CD14-positive monocyte (primary cell): ENCODE data around the gene SMAD1. TPM values are rescaled to one million over a fixed set of nuclear protein-coding genes. Genes with fewer than 3 reads are reported as not detected.

ENCODE experiments used
- DNase-seq, 3 donors: peaks; one replicate each; pipeline ENCODE4 v3.0.0-alpha.2; 2011 to 2022
- H2AFZ ChIP-seq: 2 replicates; pipeline ENCODE4 v1.6.0; 2012; ENCODE audit warnings: mild to moderate bottlenecking, low read depth, low read length, inconsistent platforms; ENCODE audit not compliant: insufficient read depth, poor library complexity, severe bottlenecking
- H3K27ac ChIP-seq, 2 donors: 1 replicate in 1 of 2; 2 replicates in 1 of 2; pipeline ENCODE4 v1.5.1; 2012 to 2013; ENCODE audit warnings: low read length in 2 of 2, control low read depth in 1 of 2, inconsistent platforms in 1 of 2, low read depth in 1 of 2, mild to moderate bottlenecking in 1 of 2
- H3K27me3 ChIP-seq, 2 donors: one replicate each; pipeline versions ENCODE4 v1.6.0 to v1.6.1; 2011 to 2013; ENCODE audit warnings: low read length in 2 of 2; ENCODE audit not compliant: control insufficient read depth in 2 of 2, insufficient read depth in 2 of 2
- H3K36me3 ChIP-seq, 2 donors: replicated peaks in 1 of 2; 1 replicate in 1 of 2; 2 replicates in 1 of 2; pipeline versions ENCODE4 v1.5.1 to v1.6.1; 2012 to 2013; ENCODE audit warnings: low read length in 2 of 2, control low read depth in 1 of 2, inconsistent platforms in 1 of 2, mild to moderate bottlenecking in 1 of 2; ENCODE audit not compliant: insufficient read depth in 2 of 2, control insufficient read depth in 1 of 2
- H3K4me1 ChIP-seq, 2 donors: 1 replicate in 1 of 2; 2 replicates in 1 of 2; pipeline versions ENCODE4 v1.5.1 to v1.6.1; 2012 to 2013; ENCODE audit warnings: low read length in 2 of 2, control low read depth in 1 of 2, inconsistent platforms in 1 of 2, mild to moderate bottlenecking in 1 of 2, moderate library complexity in 1 of 2; ENCODE audit not compliant: insufficient read depth in 2 of 2, control insufficient read depth in 1 of 2
- H3K4me2 ChIP-seq: replicated peaks from 2 replicates; pipeline ENCODE3; 2012; ENCODE audit warnings: low read length, moderate library complexity, mild to moderate bottlenecking; ENCODE audit not compliant: poor library complexity, severe bottlenecking; ENCODE audit errors: extremely low read depth
- H3K4me3 ChIP-seq, 3 experiments: fragments of 200-600 bp in 1 of 3; sonication (generic) in 1 of 3; replicated peaks in 1 of 3; 1 replicate in 2 of 3; 2 replicates in 1 of 3; pipeline ENCODE4 v1.5.1; 2011 to 2013; ENCODE audit warnings: low read length in 3 of 3, mild to moderate bottlenecking in 3 of 3, control low read depth in 2 of 3, low read depth in 2 of 3, inconsistent platforms in 1 of 3, moderate library complexity in 1 of 3
- H3K79me2 ChIP-seq: 2 replicates; pipeline ENCODE4 v1.6.0; 2012; ENCODE audit warnings: mild to moderate bottlenecking, control low read depth, inconsistent platforms, low read length, moderate library complexity; ENCODE audit not compliant: insufficient read depth
- H3K9ac ChIP-seq: 2 replicates; pipeline ENCODE4 v1.6.0; 2017; ENCODE audit warnings: low read length, mild to moderate bottlenecking; ENCODE audit not compliant: insufficient read depth, poor library complexity, severe bottlenecking
- H3K9me3 ChIP-seq, 2 donors: replicated peaks in 1 of 2; 1 replicate in 1 of 2; 2 replicates in 1 of 2; pipeline versions ENCODE4 v1.5.1 to v1.6.1; 2012 to 2013; ENCODE audit warnings: low read length in 2 of 2, control low read depth in 1 of 2; ENCODE audit not compliant: control insufficient read depth in 1 of 2, insufficient read depth in 1 of 2
- H4K20me1 ChIP-seq: 2 replicates; pipeline ENCODE4 v1.6.0; 2012; ENCODE audit warnings: mild to moderate bottlenecking, low read length, control low read depth, moderate library complexity; ENCODE audit not compliant: insufficient read depth
- H3K27ac Mint-ChIP-seq, 7 donors: one replicate each; pipeline ENCODE4 v1.8.0; 2020; ENCODE audit warnings: mild to moderate bottlenecking in 7 of 7, mixed read lengths in 7 of 7, moderate library complexity in 6 of 7, inconsistent platforms in 2 of 7
- H3K27me3 Mint-ChIP-seq, 3 donors: one replicate each; pipeline ENCODE4 v1.8.0; 2021 to 2022; ENCODE audit warnings: low read depth in 3 of 3, mild to moderate bottlenecking in 3 of 3, mixed read lengths in 3 of 3, moderate library complexity in 3 of 3, inconsistent platforms in 1 of 3
- H3K36me3 Mint-ChIP-seq, 2 donors: one replicate each; pipeline ENCODE4 v1.8.0; 2020; ENCODE audit warnings: mixed read lengths in 2 of 2, inconsistent platforms in 1 of 2, mild to moderate bottlenecking in 1 of 2
- H3K4me1 Mint-ChIP-seq: one replicate; pipeline ENCODE4 v1.8.0; 2020; ENCODE audit warnings: mild to moderate bottlenecking, mixed read lengths
- H3K4me3 Mint-ChIP-seq, 2 donors: one replicate each; pipeline ENCODE4 v1.8.0; 2020; ENCODE audit warnings: mild to moderate bottlenecking in 2 of 2, mixed read lengths in 2 of 2, moderate library complexity in 1 of 2
- H3K9me3 Mint-ChIP-seq, 7 donors: one replicate each; pipeline ENCODE4 v1.8.0; 2020 to 2022; ENCODE audit warnings: mixed read lengths in 7 of 7, mild to moderate bottlenecking in 6 of 7, moderate library complexity in 6 of 7, inconsistent platforms in 2 of 7
- WGBS: methylation state at CpG from one replicate; pipeline ENCODE4 v1.1.5; 2013; ENCODE audit warnings: missing lambda C conversion rate; ENCODE audit not compliant: insufficient coverage; 5-methylcytosine and 5-hydroxymethylcytosine counted together
- intact Hi-C, 2 donors: fragments of 100-400 bp; cut with micrococcal nuclease; formaldehyde crosslinking; loops; one replicate each; pipeline versions ENCODE4 v1.15.0 to v1.15.1; 2023
- polyA plus RNA-seq, 3 donors: library from polyadenylated mRNA; depleted of rRNA in 1 of 3; unstranded in 2 of 3; stranded (reverse) in 1 of 3; fragments of 300-500 nt in 2 of 3; fragments of >200 nt in 1 of 3; fragmentation: Illumina TruSeq in 2 of 3; gene quantifications; 1 replicate in 2 of 3; 2 replicates in 1 of 3; pipeline ENCODE4 v1.2.3, GENCODE V29; 2012 to 2021
- TF ChIP-seq, protein P1 (sequence below): fragments of 200-600 bp; IDR thresholded peaks from one replicate; pipeline ENCODE4 v1.8.0; 2022; ENCODE audit warnings: antibody characterized with exemption, mild to moderate bottlenecking

Gene SMAD1
- polyA plus RNA-seq, 3 donors: 8.2 to 14.4 (median 8.7) TPM

DNA sequence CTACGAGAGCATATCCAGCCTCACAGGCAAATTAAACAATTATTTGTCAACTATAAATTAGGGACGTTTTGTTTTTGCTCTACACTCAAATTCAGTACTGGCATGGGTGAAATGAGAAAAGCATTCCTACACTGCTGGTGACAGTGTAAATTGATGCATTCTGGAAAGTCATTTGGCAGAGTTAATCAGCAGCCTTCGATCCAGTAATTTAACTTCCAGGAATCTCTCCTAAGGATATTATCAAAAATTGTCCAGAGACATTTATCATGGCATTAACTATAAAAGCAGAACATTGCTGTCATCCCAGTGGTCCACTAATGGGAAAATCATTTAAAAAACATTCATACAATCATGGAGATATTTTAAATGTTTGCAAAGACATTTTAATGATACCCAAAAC, 70.0 kb downstream of the SMAD1 start:
- no peaks in the 10 kb centered on the region for H3K27me3 ChIP-seq
- H3K4me1 Mint-ChIP-seq: peaks cover 4% of the 10 kb centered on the region
- H3K4me3 ChIP-seq: no peak overlapping the region
- H4K20me1 ChIP-seq: no peaks in the 10 kb centered on the region
- no peak overlapping the region for H3K4me3 Mint-ChIP-seq
- no peak for DNase-seq
- peaks cover 8 to 30% of the 10 kb centered on the region in 2 donors for H3K36me3 ChIP-seq
- H3K27me3 Mint-ChIP-seq: peaks cover 0 to 2% (median 0%) of the 10 kb centered on the region in 3 donors
- no CpG with 5 or more reads among the region's 3 CpGs for WGBS
- peaks cover 15 to 22% of the 10 kb centered on the region in 2 donors for H3K36me3 Mint-ChIP-seq
- TF ChIP-seq, protein P1, sequence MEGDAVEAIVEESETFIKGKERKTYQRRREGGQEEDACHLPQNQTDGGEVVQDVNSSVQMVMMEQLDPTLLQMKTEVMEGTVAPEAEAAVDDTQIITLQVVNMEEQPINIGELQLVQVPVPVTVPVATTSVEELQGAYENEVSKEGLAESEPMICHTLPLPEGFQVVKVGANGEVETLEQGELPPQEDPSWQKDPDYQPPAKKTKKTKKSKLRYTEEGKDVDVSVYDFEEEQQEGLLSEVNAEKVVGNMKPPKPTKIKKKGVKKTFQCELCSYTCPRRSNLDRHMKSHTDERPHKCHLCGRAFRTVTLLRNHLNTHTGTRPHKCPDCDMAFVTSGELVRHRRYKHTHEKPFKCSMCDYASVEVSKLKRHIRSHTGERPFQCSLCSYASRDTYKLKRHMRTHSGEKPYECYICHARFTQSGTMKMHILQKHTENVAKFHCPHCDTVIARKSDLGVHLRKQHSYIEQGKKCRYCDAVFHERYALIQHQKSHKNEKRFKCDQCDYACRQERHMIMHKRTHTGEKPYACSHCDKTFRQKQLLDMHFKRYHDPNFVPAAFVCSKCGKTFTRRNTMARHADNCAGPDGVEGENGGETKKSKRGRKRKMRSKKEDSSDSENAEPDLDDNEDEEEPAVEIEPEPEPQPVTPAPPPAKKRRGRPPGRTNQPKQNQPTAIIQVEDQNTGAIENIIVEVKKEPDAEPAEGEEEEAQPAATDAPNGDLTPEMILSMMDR: no peak
- H3K79me2 ChIP-seq: no peaks in the 10 kb centered on the region
- intact Hi-C loops: loop anchor here in 1 of 2 donors (10.0 kb wide), 1 partner anchor 317 kb away; no protein-coding TSS in a partner anchor
- H3K9me3 Mint-ChIP-seq: no peaks in the 10 kb centered on the region
- no peaks in the 10 kb centered on the region for H3K9me3 ChIP-seq
- H3K27ac Mint-ChIP-seq: no peak overlapping the region
- no peak overlapping the region for H3K4me2 ChIP-seq
- no peak overlapping the region for H2AFZ ChIP-seq
- no peaks in the 10 kb centered on the region for H3K4me1 ChIP-seq
- no peak overlapping the region for H3K27ac ChIP-seq
- no peak overlapping the region for H3K9ac ChIP-seq

DNA sequence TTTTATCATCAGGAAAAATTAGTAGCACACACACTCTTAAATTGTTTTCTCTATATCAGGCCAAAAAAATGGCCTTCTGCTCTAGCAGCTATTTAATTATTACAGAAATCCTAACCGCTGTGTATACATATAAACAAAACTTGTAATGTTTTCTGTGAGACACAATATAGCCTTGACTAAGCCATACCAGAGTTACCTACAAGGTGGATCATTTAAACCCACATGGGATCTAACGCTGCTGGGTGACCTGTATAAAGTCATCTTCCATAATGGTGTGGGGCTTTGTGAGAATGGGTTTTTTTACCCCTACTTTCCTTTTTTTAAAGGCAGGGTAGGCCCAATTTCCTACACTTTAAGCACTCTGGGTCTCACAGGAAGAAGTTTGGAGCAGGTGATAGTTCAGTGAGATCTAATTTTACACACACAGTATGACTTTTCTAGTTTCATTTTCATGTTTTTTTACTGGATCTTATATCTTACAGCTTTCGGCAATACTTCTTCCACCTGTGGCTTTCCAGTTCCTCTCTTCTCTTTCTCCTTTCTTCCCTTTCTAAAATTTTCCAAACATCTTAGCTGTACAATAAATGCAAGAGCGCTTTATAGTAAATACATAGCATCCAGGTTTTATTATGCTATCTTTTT, 70.6 kb downstream of the SMAD1 start:
- intact Hi-C loops: loop anchor here in 1 of 2 donors (10.0 kb wide), 1 partner anchor 318 kb away; no protein-coding TSS in a partner anchor
- Mint-ChIP-seq H3K4me1 (peaks cover 4% of the 10 kb centered on the region), H3K4me3 (no peak overlapping the region), H3K27ac (peak overlapping the region in 1 of 7 donors; percentile 37), H3K9me3 (no peaks in the 10 kb centered on the region), H3K27me3 (peaks cover 0 to 2% (median 0%) of the 10 kb centered on the region in 3 donors), H3K36me3 (peaks cover 20 to 22% of the 10 kb centered on the region in 2 donors)
- Histone ChIP-seq H3K27ac (no peak overlapping the region), H2AFZ (no peak overlapping the region), H3K4me3 (no peak overlapping the region), H3K9ac (no peak overlapping the region), H3K4me2 (no peak overlapping the region), H3K36me3 (peaks cover 4 to 29% of the 10 kb centered on the region in 2 donors), H3K9me3 (no peaks in the 10 kb centered on the region), H4K20me1 (no peaks in the 10 kb centered on the region), H3K4me1 (no peaks in the 10 kb centered on the region), H3K27me3 (no peaks in the 10 kb centered on the region), H3K79me2 (no peaks in the 10 kb centered on the region)
- TF ChIP-seq, protein P1: no peak
- DNase-seq: no peak
- no CpG with 5 or more reads among the region's 4 CpGs for WGBS
